Neural cell (in vitro differentiated cells): Measurements from ENCODE around the gene VWA8. TPM values are rescaled to one million over a fixed set of nuclear protein-coding genes. Genes with fewer than 3 reads are reported as not detected.

ENCODE experiments used
- H2AFZ ChIP-seq: fragments of 200-600, 300-800 bp; sonication (generic), shearing (Covaris generic); 2 replicates; pipeline ENCODE4 v1.6.0; 2014; ENCODE audit warnings: low read depth, mild to moderate bottlenecking, antibody characterized with exemption, low read length, moderate library complexity
- H3F3A ChIP-seq: fragments of 200-600 bp; shearing (Covaris generic); 2 replicates; pipeline ENCODE4 v1.6.1; 2016; ENCODE audit warnings: mild to moderate bottlenecking, moderate library complexity, mixed read lengths, antibody characterized with exemption, low read length; ENCODE audit not compliant: insufficient read depth, poor library complexity, severe bottlenecking
- H3K27ac ChIP-seq: fragments of 200-600, 300-800 bp; sonication (generic), shearing (Covaris generic); 2 replicates; pipeline ENCODE4 v1.5.1; 2014; ENCODE audit warnings: mild to moderate bottlenecking, low read length, moderate library complexity
- H3K27me3 ChIP-seq: fragments of 300-800, 200-600 bp; sonication (generic), shearing (Covaris generic); 2 replicates; pipeline ENCODE4 v1.6.0; 2014; ENCODE audit warnings: mild to moderate bottlenecking, low read depth, low read length, moderate library complexity; ENCODE audit not compliant: insufficient read depth
- H3K36me3 ChIP-seq: fragments of 300-800, 200-600 bp; sonication (generic), shearing (Covaris generic); 2 replicates; pipeline ENCODE4 v1.5.1; 2014; ENCODE audit warnings: mild to moderate bottlenecking, antibody characterized with exemption, low read length, moderate library complexity; ENCODE audit not compliant: insufficient read depth
- H3K4me2 ChIP-seq: fragments of 300-800, 200-600 bp; sonication (generic), shearing (Covaris generic); 2 replicates; pipeline ENCODE4 v1.6.0; 2014; ENCODE audit warnings: mild to moderate bottlenecking, low read length
- H3K4me3 ChIP-seq: fragments of 300-800, 200-600 bp; sonication (generic), shearing (Covaris generic); 2 replicates; pipeline ENCODE4 v1.5.1; 2014; ENCODE audit warnings: mild to moderate bottlenecking, low read length, moderate library complexity
- H3K79me2 ChIP-seq: fragments of 200-600 bp; shearing (Covaris generic); replicated peaks from 2 replicates; pipeline ENCODE4 v1.6.0; 2014; ENCODE audit warnings: mild to moderate bottlenecking, low read length, moderate library complexity; ENCODE audit not compliant: insufficient read depth
- H3K9ac ChIP-seq: fragments of 300-800, 200-600 bp; sonication (generic), shearing (Covaris generic); 2 replicates; pipeline ENCODE4 v1.6.1; 2016; ENCODE audit warnings: mild to moderate bottlenecking, low read length, mixed read lengths
- H3K9me2 ChIP-seq: fragments of 200-600 bp; shearing (Covaris generic); 2 replicates; pipeline ENCODE4 v1.6.1; 2016; ENCODE audit warnings: mild to moderate bottlenecking, low read length, mixed read lengths; ENCODE audit not compliant: insufficient read depth
- H3K9me3 ChIP-seq: fragments of 200-600, 300-800 bp; sonication (generic), shearing (Covaris generic); 2 replicates; pipeline ENCODE4 v1.6.1; 2016; ENCODE audit warnings: mild to moderate bottlenecking, mixed run types, low read length, moderate library complexity, mixed read lengths
- H4K20me1 ChIP-seq: fragments of 200-600 bp; shearing (Covaris generic); 2 replicates; pipeline ENCODE4 v1.6.1; 2016; ENCODE audit warnings: mild to moderate bottlenecking, mixed run types; ENCODE audit not compliant: insufficient read depth
- CTCF ChIP-seq: fragments of 450-650 bp; IDR thresholded peaks from 2 replicates; pipeline ENCODE4 v1.5.1; 2014; ENCODE audit warnings: antibody characterized with exemption, mild to moderate bottlenecking, moderate library complexity; ENCODE audit not compliant: poor library complexity, severe bottlenecking
- EP300 ChIP-seq: fragments of 450-650 bp; conservative IDR thresholded peaks from 2 replicates; pipeline ENCODE4 v1.6.1; 2014; ENCODE audit warnings: antibody characterized with exemption, mild to moderate bottlenecking, moderate library complexity; ENCODE audit not compliant: poor library complexity, severe bottlenecking
- EZH2 ChIP-seq: fragments of 200-600, 300-800 bp; shearing (Covaris generic), sonication (generic); IDR thresholded peaks from 2 replicates; pipeline ENCODE4 v1.6.1; 2014; ENCODE audit warnings: antibody characterized with exemption, low read length, borderline replicate concordance, mild to moderate bottlenecking; ENCODE audit not compliant: insufficient read depth, poor library complexity, severe bottlenecking
- MXI1 ChIP-seq: fragments of 450-650 bp; conservative IDR thresholded peaks from 2 replicates; pipeline ENCODE4 v1.6.1; 2014; ENCODE audit warnings: antibody characterized with exemption, mild to moderate bottlenecking; ENCODE audit not compliant: poor library complexity, severe bottlenecking
- POLR2AphosphoS5 ChIP-seq: IDR thresholded peaks from 2 replicates; pipeline ENCODE4 v1.6.1; 2012
- RAD21 ChIP-seq: fragments of 450-650 bp; conservative IDR thresholded peaks from 2 replicates; pipeline ENCODE4 v1.6.1; 2014; ENCODE audit warnings: antibody characterized with exemption, mild to moderate bottlenecking, moderate library complexity
- REST ChIP-seq: IDR thresholded peaks from 2 replicates; pipeline ENCODE4 v1.6.1; 2012; ENCODE audit warnings: borderline replicate concordance
- SMC3 ChIP-seq: fragments of 450-650 bp; conservative IDR thresholded peaks from 2 replicates; pipeline ENCODE4 v1.6.1; 2014; ENCODE audit warnings: antibody characterized with exemption, mild to moderate bottlenecking, moderate library complexity; ENCODE audit not compliant: poor library complexity
- TAF1 ChIP-seq: IDR thresholded peaks from 2 replicates; pipeline ENCODE4 v1.6.1; 2012; ENCODE audit warnings: low read depth
- polyA plus RNA-seq: library from polyadenylated mRNA; depleted of rRNA; stranded (reverse); fragments of >200 nt; gene quantifications from 2 replicates; pipeline ENCODE4 v1.2.3, GENCODE V29; 2014

VWA8 gene
- polyA plus RNA-seq, 1 donor from 2014 or later, result 3.6 TPM

GRCh38 chr13:41709511-41709910, 251.4 kb downstream of the VWA8 start:
- TF ChIP-seq TAF1 (no peak), MXI1 (no peak), CTCF (no peak), SMC3 (no peak), EZH2 (no peak)
- Histone ChIP-seq H4K20me1 (no peaks in the 10 kb centered on the region), H3K9me2 (no peaks in the 10 kb centered on the region), H3K79me2 (no peaks in the 10 kb centered on the region), H3K27ac (no peak overlapping the region), H3K9ac (no peak overlapping the region), H3K27me3 (no peaks in the 10 kb centered on the region), H2AFZ (no peak overlapping the region), H3K9me3 (no peaks in the 10 kb centered on the region), H3K4me3 (no peak overlapping the region), H3K4me2 (no peak overlapping the region), H3K36me3 (no peaks in the 10 kb centered on the region), H3F3A (no peaks in the 10 kb centered on the region)

GRCh38 chr13:41708713-41709112, 252.2 kb downstream of the VWA8 start:
- Histone ChIP-seq H3K9me2 (no peaks in the 10 kb centered on the region), H3K79me2 (no peaks in the 10 kb centered on the region), H3K9me3 (no peaks in the 10 kb centered on the region), H3K36me3 (no peaks in the 10 kb centered on the region), H3K27me3 (no peaks in the 10 kb centered on the region), H2AFZ (no peak overlapping the region), H3K4me2 (no peak overlapping the region), H3K4me3 (no peak overlapping the region), H4K20me1 (no peaks in the 10 kb centered on the region), H3K27ac (no peak overlapping the region), H3K9ac (no peak overlapping the region), H3F3A (no peaks in the 10 kb centered on the region)
- TF ChIP-seq CTCF, result no peak
- no peak for TF ChIP-seq RAD21
- TF ChIP-seq POLR2AphosphoS5, result no peak

GRCh38 chr13:41707194-41707821, 253.6 kb downstream of the VWA8 start:
- no peak overlapping the region for H3K4me2 ChIP-seq
- no peaks in the 10 kb centered on the region for H3K79me2 ChIP-seq
- H3K4me3 ChIP-seq, result no peak overlapping the region
- H3K9me3 ChIP-seq, result no peaks in the 10 kb centered on the region
- H3K27ac ChIP-seq, result no peak overlapping the region
- TF ChIP-seq EP300, result no peak
- no peak for TF ChIP-seq RAD21
- no peak for TF ChIP-seq EZH2
- TF ChIP-seq TAF1, result no peak
- TF ChIP-seq SMC3, result no peak
- no peak for TF ChIP-seq MXI1
- no peak for TF ChIP-seq REST
- no peak for TF ChIP-seq CTCF
- no peak for TF ChIP-seq POLR2AphosphoS5
- no peak overlapping the region for H2AFZ ChIP-seq
- H3K9me2 ChIP-seq, result no peaks in the 10 kb centered on the region
- no peaks in the 10 kb centered on the region for H3K27me3 ChIP-seq
- H3K9ac ChIP-seq, result no peak overlapping the region
- H3K36me3 ChIP-seq, result no peaks in the 10 kb centered on the region
- H4K20me1 ChIP-seq, result no peaks in the 10 kb centered on the region
- no peaks in the 10 kb centered on the region for H3F3A ChIP-seq
